ENCODE results near the gene MAP9. TPM values are rescaled to one million over a fixed set of nuclear protein-coding genes. Genes with fewer than 3 reads are reported as not detected.
A peak's percentile ranks its signal among the peaks of the same experiment; 100 is the strongest.
"Not testable (repeated sequence)": the region's sequence is repeated elsewhere in the genome, so short reads cannot be mapped to it uniquely, and the experiment has no call there.

The MAP9 gene
- total RNA-seq = 6.1 and 6.9 TPM in 2 replicates

DNA sequence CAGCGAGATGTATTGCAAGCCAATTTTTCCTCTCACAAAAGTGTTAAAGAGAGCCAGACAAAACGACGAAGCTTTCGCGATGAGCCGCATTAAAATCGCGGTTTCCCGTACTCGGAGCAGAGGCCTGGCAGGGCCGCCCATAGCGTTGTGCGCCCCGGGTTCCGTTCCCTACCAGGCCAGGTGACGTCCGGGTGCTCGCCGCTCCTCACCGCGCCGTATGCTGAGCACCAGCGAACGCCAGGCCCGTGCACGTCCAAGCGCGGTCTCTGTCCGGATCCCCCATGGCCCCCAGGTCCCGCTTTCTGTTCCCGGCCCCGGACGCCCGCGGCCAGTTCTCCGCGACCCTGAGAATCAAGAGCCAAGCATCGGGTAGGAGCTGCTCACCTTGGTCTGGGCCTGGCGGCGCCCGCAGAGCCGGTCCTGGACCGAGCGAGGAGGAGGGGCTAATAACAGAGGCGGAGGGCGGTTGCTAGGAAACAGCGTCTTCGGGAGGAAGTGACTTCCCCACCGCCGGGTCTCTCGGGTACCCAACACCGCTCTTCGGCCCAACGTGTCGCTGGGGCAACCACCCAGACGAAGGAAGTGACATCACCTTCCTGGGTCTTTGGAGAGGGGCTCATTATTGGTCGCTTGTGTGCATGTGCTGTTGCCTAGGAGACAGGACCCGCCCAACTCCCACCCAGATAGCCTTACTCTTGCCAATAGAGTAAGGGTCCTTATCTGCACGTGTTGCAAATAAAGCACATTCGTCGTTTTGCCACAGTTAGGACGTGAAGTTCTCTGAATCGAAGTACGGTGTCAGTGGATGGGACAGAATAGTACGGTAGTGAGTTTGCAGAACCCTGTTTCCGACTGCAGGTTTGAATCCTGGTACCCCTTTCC is at the start of gene MAP9:
MAP9 (minus strand) TSS at position 579 of the 882 bp plus-strand sequence. CDS start 1,115 bp downstream, outside the sequence.
- no peaks in the 10 kb centered on the region for H3K36me3 Mint-ChIP-seq (ENCODE audit: low read depth)

GRCh38 chr4:155424778-155425177 is 48.0 kb upstream of the MAP9 start:
- H3K36me3 Mint-ChIP-seq (ENCODE audit: low read depth); H3K27ac Mint-ChIP-seq; H3K4me1 Mint-ChIP-seq; H3K27me3 Mint-ChIP-seq; H3K9me3 Mint-ChIP-seq; intact Hi-C loops (cut with micrococcal nuclease); DNase-seq; H3K4me3 Mint-ChIP-seq: not testable (repeated sequence)

More for the DNA sequence above, at the start of gene MAP9:
- Mint-ChIP-seq H3K4me1 (peaks cover 12% of the 10 kb centered on the region), H3K4me3 (peak within 1 kb of the TSS; percentile 84), H3K27ac (peak within 1 kb of the TSS; percentile 76), H3K9me3 (no peaks in the 10 kb centered on the region), H3K27me3 (peaks cover 6% of the 10 kb centered on the region)
- intact Hi-C loops (cut with micrococcal nuclease) = loop anchor here (5.0 to 10.0 kb wide), 3 partner anchors 288 to 752 kb away; partner anchors contain the start of genes CTSO and GUCY1A1
- peak; percentile 95 for DNase-seq

GRCh38 chr4:155423671-155424070 is 46.9 kb upstream of the MAP9 start:
- Mint-ChIP-seq H3K27ac (no peak overlapping the region), H3K9me3 (no peaks in the 10 kb centered on the region), H3K27me3 (no peaks in the 10 kb centered on the region), H3K4me1 (no peaks in the 10 kb centered on the region), H3K4me3 (no peak overlapping the region), H3K36me3 (ENCODE audit: low read depth) (no peaks in the 10 kb centered on the region)
- intact Hi-C loops (cut with micrococcal nuclease) = no loop called here
- no peak for DNase-seq

- Mint-ChIP-seq H3K27me3 (no peaks in the 10 kb centered on the region), H3K9me3 (no peaks in the 10 kb centered on the region), H3K36me3 (ENCODE audit: low read depth) (no peaks in the 10 kb centered on the region)
These were observed 42.5 kb upstream of the MAP9 start for GRCh38 chr4:155419266-155419665.

DNA sequence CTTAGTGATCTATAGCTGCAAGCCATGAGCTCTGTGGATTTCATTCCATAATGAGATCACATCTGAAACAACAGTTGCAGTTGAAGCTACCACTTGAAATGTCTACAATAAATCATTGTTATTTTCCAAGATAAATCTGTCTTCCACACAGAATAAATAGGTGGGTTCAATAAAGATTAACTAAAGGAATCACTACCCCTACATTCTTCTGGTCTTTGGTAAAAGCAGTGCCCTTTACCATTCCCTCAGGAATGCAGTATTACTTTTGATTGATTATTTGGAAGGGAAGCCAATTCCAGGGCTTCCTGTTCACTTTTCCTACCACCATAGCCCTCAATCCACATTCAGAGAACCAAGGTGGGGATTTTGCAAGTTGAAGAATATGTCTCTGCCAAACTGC is 38.9 kb upstream of the MAP9 start:
- Mint-ChIP-seq H3K36me3 (ENCODE audit: low read depth) (no peaks in the 10 kb centered on the region), H3K9me3 (no peaks in the 10 kb centered on the region), H3K4me3 (no peak overlapping the region), H3K4me1 (no peaks in the 10 kb centered on the region), H3K27ac (no peak overlapping the region), H3K27me3 (peaks cover 2% of the 10 kb centered on the region)
- intact Hi-C loops (cut with micrococcal nuclease) = no loop called here
- DNase-seq = no peak

More at GRCh38 chr4:155419266-155419665, 42.5 kb upstream of the MAP9 start:
- intact Hi-C loops (cut with micrococcal nuclease) = no loop called here
- no peak overlapping the region for H3K4me3 Mint-ChIP-seq
- DNase-seq = no peak
- H3K27ac Mint-ChIP-seq = no peak overlapping the region
- H3K4me1 Mint-ChIP-seq = no peaks in the 10 kb centered on the region

DNA sequence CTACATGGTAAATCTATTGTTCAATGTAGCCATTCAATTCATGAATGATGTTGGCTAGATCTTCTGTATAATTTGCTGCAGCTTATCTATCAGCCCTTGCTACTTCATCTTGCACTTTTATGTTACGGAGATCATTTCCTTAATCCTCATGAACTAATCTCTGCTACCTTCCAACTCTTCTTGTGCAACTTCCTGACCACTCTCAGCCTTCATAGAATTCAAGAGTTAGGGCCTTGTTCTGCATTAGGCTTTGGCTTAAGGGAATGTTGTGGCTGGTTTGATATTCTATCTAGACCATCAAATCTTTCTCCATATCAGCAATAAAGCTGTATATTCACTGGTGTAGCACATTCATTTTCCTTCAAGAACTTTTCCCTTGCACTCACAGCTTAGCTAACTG is 36.7 kb upstream of the MAP9 start:
- DNase-seq = no peak
- H3K9me3 Mint-ChIP-seq = no peaks in the 10 kb centered on the region

GRCh38 chr4:155411546-155411945 is 34.8 kb upstream of the MAP9 start:
- no peak for DNase-seq
- no peak overlapping the region for H3K4me3 Mint-ChIP-seq
- no peaks in the 10 kb centered on the region for H3K4me1 Mint-ChIP-seq
- intact Hi-C loops (cut with micrococcal nuclease) = no loop called here
- no peak overlapping the region for H3K27ac Mint-ChIP-seq
- no peaks in the 10 kb centered on the region for H3K9me3 Mint-ChIP-seq
- peaks cover 2% of the 10 kb centered on the region for H3K27me3 Mint-ChIP-seq
- H3K36me3 Mint-ChIP-seq (ENCODE audit: low read depth) = no peaks in the 10 kb centered on the region

More for the DNA sequence above, 36.7 kb upstream of the MAP9 start:
- intact Hi-C loops (cut with micrococcal nuclease) = no loop called here
- Mint-ChIP-seq H3K27ac (no peak overlapping the region), H3K36me3 (ENCODE audit: low read depth) (no peaks in the 10 kb centered on the region), H3K4me3 (no peak overlapping the region), H3K27me3 (peaks cover 2% of the 10 kb centered on the region), H3K4me1 (no peaks in the 10 kb centered on the region)

DNA sequence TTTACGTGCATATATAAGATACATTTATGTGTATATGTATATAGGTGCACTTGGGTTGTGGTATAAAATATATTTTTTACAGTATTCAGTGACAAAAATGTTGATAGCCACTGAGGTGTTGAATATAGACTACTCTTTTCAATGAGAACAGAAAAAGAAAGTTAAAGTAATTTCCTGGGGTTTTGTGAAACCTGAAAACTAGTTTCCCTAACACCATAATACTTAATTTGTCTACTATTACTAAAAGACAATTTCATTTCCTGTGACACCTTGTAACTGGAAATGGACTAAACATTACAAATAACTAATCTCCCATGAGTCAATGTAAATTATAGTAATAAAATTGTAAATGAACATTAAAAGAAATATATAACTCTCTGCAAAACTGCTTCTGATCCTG is 32.0 kb upstream of the MAP9 start:
- Mint-ChIP-seq H3K27ac (no peak overlapping the region), H3K9me3 (no peaks in the 10 kb centered on the region), H3K4me1 (no peaks in the 10 kb centered on the region), H3K27me3 (peaks cover 6% of the 10 kb centered on the region), H3K36me3 (ENCODE audit: low read depth) (no peaks in the 10 kb centered on the region), H3K4me3 (no peak overlapping the region)
- intact Hi-C loops (cut with micrococcal nuclease) = no loop called here
- no peak for DNase-seq

DNA sequence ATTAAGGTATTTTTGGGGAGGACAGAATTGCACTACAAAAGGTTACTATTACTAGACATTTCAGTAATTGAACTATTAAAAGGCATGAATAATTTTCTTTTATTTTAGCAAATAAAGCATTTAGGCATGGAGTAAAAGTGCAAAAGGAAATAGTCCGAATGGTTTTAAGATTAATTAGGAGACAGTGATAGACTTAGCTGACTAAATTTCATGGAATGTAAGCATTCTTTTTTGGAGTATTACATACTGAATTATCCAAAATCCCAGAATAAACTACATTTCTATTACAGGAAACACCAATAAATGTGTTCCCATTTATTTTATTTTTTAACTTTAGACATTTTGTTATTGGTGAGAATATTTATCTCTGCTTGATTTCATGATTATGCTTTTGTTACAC is 30.7 kb upstream of the MAP9 start:
- H3K9me3 Mint-ChIP-seq = no peaks in the 10 kb centered on the region
- no peak overlapping the region for H3K4me3 Mint-ChIP-seq
- peaks cover 6% of the 10 kb centered on the region for H3K27me3 Mint-ChIP-seq
- H3K4me1 Mint-ChIP-seq = no peaks in the 10 kb centered on the region
- no peak overlapping the region for H3K27ac Mint-ChIP-seq
- intact Hi-C loops (cut with micrococcal nuclease) = no loop called here
- H3K36me3 Mint-ChIP-seq (ENCODE audit: low read depth) = no peaks in the 10 kb centered on the region
- no peak for DNase-seq

DNA sequence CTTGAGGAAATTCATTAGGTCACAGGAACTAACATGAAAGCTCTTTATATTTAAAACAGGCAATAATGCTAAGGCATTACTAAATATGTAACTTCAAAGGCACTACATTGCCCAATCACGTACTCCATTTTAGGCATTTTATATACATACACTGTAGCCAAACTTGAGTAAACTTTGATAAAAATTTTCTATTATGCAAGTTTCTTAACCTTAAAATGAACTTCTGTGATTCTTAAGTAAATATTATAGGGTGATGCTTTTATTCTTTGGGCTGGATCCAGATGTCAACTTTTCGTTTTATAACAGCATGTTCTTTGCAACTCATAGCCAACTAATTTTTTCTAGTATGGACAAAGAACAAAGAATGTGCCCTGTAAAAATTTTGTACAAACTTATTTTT is 28.3 kb upstream of the MAP9 start:
- Mint-ChIP-seq H3K4me1 (no peaks in the 10 kb centered on the region), H3K36me3 (ENCODE audit: low read depth) (no peaks in the 10 kb centered on the region), H3K27ac (no peak overlapping the region), H3K4me3 (no peak overlapping the region), H3K27me3 (peaks cover 7% of the 10 kb centered on the region), H3K9me3 (no peaks in the 10 kb centered on the region)
- DNase-seq = no peak
- intact Hi-C loops (cut with micrococcal nuclease) = no loop called here

DNA sequence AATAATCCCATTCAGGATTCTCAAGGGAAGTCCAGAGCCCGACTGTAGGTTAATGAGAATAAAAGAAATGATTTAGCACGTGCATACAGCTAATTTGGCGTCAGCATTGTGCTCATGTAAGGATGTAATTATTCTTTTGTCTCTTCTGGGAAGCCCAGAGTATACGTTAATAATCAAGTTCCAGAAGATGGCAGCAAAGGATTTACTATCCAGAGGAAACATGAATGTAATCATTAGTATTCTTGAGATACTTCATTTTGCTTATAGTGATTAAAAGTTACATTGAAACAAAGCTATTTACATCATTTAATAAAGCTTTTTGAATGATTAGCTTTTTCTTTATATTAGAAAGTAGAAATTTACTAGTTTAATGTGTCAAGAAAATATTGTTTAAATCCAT is 27.1 kb upstream of the MAP9 start:
- no peak for DNase-seq
- intact Hi-C loops (cut with micrococcal nuclease) = no loop called here
- no peaks in the 10 kb centered on the region for H3K4me1 Mint-ChIP-seq
- H3K27ac Mint-ChIP-seq = no peak overlapping the region
- H3K9me3 Mint-ChIP-seq = no peaks in the 10 kb centered on the region
- H3K4me3 Mint-ChIP-seq = no peak overlapping the region
- no peaks in the 10 kb centered on the region for H3K36me3 Mint-ChIP-seq (ENCODE audit: low read depth)
- H3K27me3 Mint-ChIP-seq = peaks cover 7% of the 10 kb centered on the region

- H3K36me3 Mint-ChIP-seq (ENCODE audit: low read depth) = no peaks in the 10 kb centered on the region
- no peak overlapping the region for H3K27ac Mint-ChIP-seq
- no peaks in the 10 kb centered on the region for H3K9me3 Mint-ChIP-seq
- no peaks in the 10 kb centered on the region for H3K4me1 Mint-ChIP-seq
- intact Hi-C loops (cut with micrococcal nuclease) = no loop called here
- H3K27me3 Mint-ChIP-seq = peaks cover 7% of the 10 kb centered on the region
- DNase-seq = no peak
- no peak overlapping the region for H3K4me3 Mint-ChIP-seq
These were observed 26.2 kb upstream of the MAP9 start for GRCh38 chr4:155402941-155403340.

GRCh38 chr4:155400893-155401292 is 24.1 kb upstream of the MAP9 start:
- H3K4me1 Mint-ChIP-seq = no peaks in the 10 kb centered on the region
- intact Hi-C loops (cut with micrococcal nuclease) = no loop called here
- no peaks in the 10 kb centered on the region for H3K36me3 Mint-ChIP-seq (ENCODE audit: low read depth)
- no peak for DNase-seq
- no peak overlapping the region for H3K27ac Mint-ChIP-seq
- H3K9me3 Mint-ChIP-seq = no peaks in the 10 kb centered on the region
- H3K4me3 Mint-ChIP-seq = no peak overlapping the region
- peaks cover 2% of the 10 kb centered on the region for H3K27me3 Mint-ChIP-seq

GRCh38 chr4:155399974-155400697 is 23.4 kb upstream of the MAP9 start:
- Mint-ChIP-seq H3K4me1 (no peaks in the 10 kb centered on the region), H3K9me3 (no peaks in the 10 kb centered on the region)

More at GRCh38 chr4:155399974-155400697, 23.4 kb upstream of the MAP9 start:
- DNase-seq = no peak
- Mint-ChIP-seq H3K36me3 (ENCODE audit: low read depth) (no peaks in the 10 kb centered on the region), H3K27ac (no peak overlapping the region), H3K27me3 (peaks cover 2% of the 10 kb centered on the region), H3K4me3 (no peak overlapping the region)
- intact Hi-C loops (cut with micrococcal nuclease) = no loop called here

Measured in activated CD4-positive, alpha-beta T cell treated with anti-CD3 and anti-CD28 coated beads, Interleukin-2, amount 10 ng/mL, durations not matched to agents 24 days and 14 days (primary cell).